Retinal pigment epithelial cell (primary cell): Measurements from ENCODE around the gene SPINK1.

Experiments
- DNase-seq: peaks from one replicate; pipeline ENCODE4 v3.0.0-alpha.2; 2010; ENCODE audit warnings: low read depth
- H3K4me3 ChIP-seq: 2 replicates; pipeline ENCODE4 v1.5.1; 2011; ENCODE audit warnings: mild to moderate bottlenecking, low read length, control low read depth, moderate library complexity
- CTCF ChIP-seq: conservative IDR thresholded peaks from 2 replicates; pipeline ENCODE4 v1.5.1; 2011; ENCODE audit warnings: low read depth, low read length, control low read depth, inconsistent platforms

The SPINK1 gene

GRCh38 chr5:147852365-147852764 is 20.9 kb upstream of the SPINK1 start:
- TF ChIP-seq CTCF: no peak
- no peak for DNase-seq
- no peak overlapping the region for H3K4me3 ChIP-seq

- no peak overlapping the region for H3K4me3 ChIP-seq
- TF ChIP-seq CTCF: no peak
- DNase-seq: no peak
These were observed 20.1 kb upstream of the SPINK1 start for GRCh38 chr5:147851578-147851977.

- DNase-seq: no peak
- no peak overlapping the region for H3K4me3 ChIP-seq
- TF ChIP-seq CTCF: no peak
These were observed 17.8 kb upstream of the SPINK1 start for GRCh38 chr5:147849226-147849625.

- DNase-seq: no peak
- no peak for TF ChIP-seq CTCF
- H3K4me3 ChIP-seq: no peak overlapping the region
These were observed 14.1 kb upstream of the SPINK1 start for GRCh38 chr5:147845618-147846017.

GRCh38 chr5:147844846-147845245 is 13.4 kb upstream of the SPINK1 start:
- TF ChIP-seq CTCF: no peak
- H3K4me3 ChIP-seq: no peak overlapping the region
- no peak for DNase-seq

GRCh38 chr5:147842869-147843268 is 11.4 kb upstream of the SPINK1 start:
- no peak for TF ChIP-seq CTCF
- DNase-seq: no peak
- H3K4me3 ChIP-seq: no peak overlapping the region

GRCh38 chr5:147836439-147836838 is 5.0 kb upstream of the SPINK1 start:
- no peak for DNase-seq
- no peak overlapping the region for H3K4me3 ChIP-seq
- TF ChIP-seq CTCF: no peak
